H1 (cell line): ENCODE measurements around the gene TBC1D22A. TPM values are rescaled to one million over a fixed set of nuclear protein-coding genes. Genes with fewer than 3 reads are reported as not detected.

Experiments
- CTCF ChIA-PET: fragments of 300-600 bp; sonication (Branson Sonifier 250); formaldehyde crosslinking; loops from one replicate; lab custom pipeline; 2021; ENCODE audit not compliant: partially characterized antibody; lab: Charles Lee
- POLR2A ChIA-PET: fragments of 300-600 bp; sonication (Branson Sonifier 250); formaldehyde crosslinking; loops from one replicate; lab custom pipeline; 2021; ENCODE audit warnings: inconsistent platforms; ENCODE audit not compliant: partially characterized antibody; lab: Charles Lee
- DNase-seq, 2 experiments: peaks; one replicate each; pipeline versions ENCODE4 v3.0.0 to v3.0.0-alpha.2; 2010 to 2022; ENCODE audit warnings: low spot score in 2 of 2, low read depth in 1 of 2, mixed read lengths in 1 of 2
- FAIRE-seq: peaks from 2 replicates; lab custom pipeline; 2011; peaks lifted over from hg19 to GRCh38; lab: Jason Lieb, UNC
- H2AFZ ChIP-seq: 2 replicates; pipeline ENCODE4 v1.8.1; 2012; ENCODE audit warnings: low read length, inconsistent platforms
- H2AK5ac ChIP-seq: 2 replicates; pipeline ENCODE4 v1.6.1; 2013; ENCODE audit warnings: low read depth, low read length
- H2BK120ac ChIP-seq: replicated peaks from 2 replicates; pipeline ENCODE3; 2013; ENCODE audit warnings: low read depth, low read length, inconsistent platforms
- H2BK12ac ChIP-seq: 2 replicates; pipeline ENCODE4 v1.6.1; 2013; ENCODE audit warnings: low read depth, low read length
- H2BK15ac ChIP-seq: 2 replicates; pipeline ENCODE4 v1.6.1; 2013; ENCODE audit warnings: low read length
- H2BK20ac ChIP-seq: 2 replicates; pipeline ENCODE4 v1.6.1; 2013; ENCODE audit warnings: low read length
- H2BK5ac ChIP-seq: 2 replicates; pipeline ENCODE4 v1.6.1; 2013; ENCODE audit warnings: low read depth, low read length
- H3K14ac ChIP-seq: 2 replicates; pipeline ENCODE4 v1.6.1; 2013; ENCODE audit warnings: inconsistent platforms; ENCODE audit not compliant: insufficient read length
- H3K18ac ChIP-seq: 2 replicates; pipeline ENCODE4 v1.6.1; 2013; ENCODE audit warnings: low read length; ENCODE audit errors: extremely low read depth
- H3K23ac ChIP-seq: 2 replicates; pipeline ENCODE4 v1.6.1; 2013; ENCODE audit warnings: inconsistent platforms; ENCODE audit not compliant: insufficient read length
- H3K23me2 ChIP-seq: 2 replicates; pipeline ENCODE4 v1.6.1; 2013; ENCODE audit warnings: low read depth, low read length
- H3K27ac ChIP-seq: 2 replicates; pipeline ENCODE4 v1.6.1; 2011; ENCODE audit warnings: low read depth, low read length, inconsistent platforms
- H3K27me3 ChIP-seq, 4 experiments: replicated peaks in 1 of 4; 1 replicate in 1 of 4; 2 replicates in 3 of 4; pipeline versions ENCODE4 v1.6.1 to v1.8.1; 2011 to 2013; ENCODE audit warnings: low read length in 3 of 4, mild to moderate bottlenecking in 3 of 4, inconsistent platforms in 2 of 4, mixed read lengths in 2 of 4, moderate library complexity in 1 of 4; ENCODE audit not compliant: control insufficient read depth in 3 of 4, insufficient read depth in 3 of 4; ENCODE audit errors: extremely low read depth in 1 of 4
- H3K36me3 ChIP-seq, 4 experiments: 2 replicates each; pipeline versions ENCODE4 v1.6.1 to v1.8.1; 2011 to 2013; ENCODE audit warnings: mild to moderate bottlenecking in 4 of 4, low read length in 3 of 4, moderate library complexity in 2 of 4, control low read depth in 1 of 4, inconsistent platforms in 1 of 4; ENCODE audit not compliant: insufficient read depth in 4 of 4, control insufficient read depth in 2 of 4
- H3K4ac ChIP-seq: replicated peaks from 2 replicates; pipeline ENCODE3; 2013; ENCODE audit warnings: low read length, low read depth, mixed read lengths, inconsistent platforms; ENCODE audit not compliant: insufficient read length
- H3K4me1 ChIP-seq, 4 experiments: replicated peaks in 1 of 4; 1 replicate in 1 of 4; 2 replicates in 3 of 4; pipeline versions ENCODE4 v1.6.1 to v1.8.1; 2011 to 2013; ENCODE audit warnings: low read length in 3 of 4, inconsistent platforms in 2 of 4, mixed read lengths in 1 of 4; ENCODE audit not compliant: insufficient read depth in 4 of 4, control insufficient read depth in 3 of 4
- H3K4me2 ChIP-seq, 2 experiments: 2 replicates each; pipeline versions ENCODE4 v1.6.1 to v1.8.1; 2011 to 2013; ENCODE audit warnings: low read depth in 2 of 2, low read length in 2 of 2, control low read depth in 1 of 2, inconsistent platforms in 1 of 2, mild to moderate bottlenecking in 1 of 2; ENCODE audit not compliant: insufficient read depth in 1 of 2
- H3K4me3 ChIP-seq, 4 experiments: fragments of 200-600, 300-600 bp in 1 of 4; sonication (generic), shearing (Covaris generic), sonication (Bioruptor Twin) in 1 of 4; 2 replicates each; pipeline versions ENCODE4 v1.5.1 to v1.8.1; 2011 to 2016; ENCODE audit warnings: low read length in 4 of 4, low read depth in 3 of 4, control low read depth in 2 of 4, inconsistent platforms in 2 of 4, mild to moderate bottlenecking in 2 of 4, mixed read lengths in 1 of 4, moderate library complexity in 1 of 4; ENCODE audit not compliant: insufficient read depth in 2 of 4; ENCODE audit errors: extremely low read depth in 1 of 4
- H3K56ac ChIP-seq: replicated peaks from 2 replicates; pipeline ENCODE3; 2013; ENCODE audit warnings: low read depth, mild to moderate bottlenecking, mixed read lengths, low read length, inconsistent platforms; ENCODE audit not compliant: insufficient read length
- H3K79me1 ChIP-seq: 2 replicates; pipeline ENCODE4 v1.6.1; 2013; ENCODE audit warnings: low read depth, low read length, control low read depth
- H3K79me2 ChIP-seq, 2 experiments: 2 replicates each; pipeline versions ENCODE4 v1.6.1 to v1.8.1; 2012 to 2013; ENCODE audit warnings: low read length in 2 of 2, mild to moderate bottlenecking in 2 of 2, inconsistent platforms in 1 of 2; ENCODE audit not compliant: insufficient read depth in 2 of 2, control insufficient read depth in 1 of 2
- H3K9ac ChIP-seq, 4 experiments: replicated peaks in 1 of 4; 1 replicate in 1 of 4; 2 replicates in 3 of 4; pipeline versions ENCODE4 v1.6.1 to v1.8.1; 2011 to 2013; ENCODE audit warnings: low read depth in 3 of 4, low read length in 3 of 4, control low read depth in 2 of 4, mild to moderate bottlenecking in 2 of 4, moderate library complexity in 2 of 4, inconsistent platforms in 1 of 4; ENCODE audit errors: extremely low read depth in 1 of 4
- H3K9me3 ChIP-seq, 2 experiments: 2 replicates each; pipeline versions ENCODE4 v1.6.1 to v1.8.1; 2012 to 2013; ENCODE audit warnings: mild to moderate bottlenecking in 2 of 2, moderate library complexity in 2 of 2, control low read depth in 1 of 2, inconsistent platforms in 1 of 2, low read depth in 1 of 2, low read length in 1 of 2, mixed read lengths in 1 of 2; ENCODE audit not compliant: insufficient read depth in 2 of 2
- H4K20me1 ChIP-seq, 2 experiments: replicated peaks in 1 of 2; 2 replicates each; pipeline versions ENCODE3 to v1.8.1; 2011 to 2013; ENCODE audit warnings: inconsistent platforms in 2 of 2, low read length in 2 of 2, mild to moderate bottlenecking in 1 of 2; ENCODE audit not compliant: insufficient read depth in 2 of 2, control insufficient read depth in 1 of 2
- H4K5ac ChIP-seq: 2 replicates; pipeline ENCODE4 v1.6.1; 2013; ENCODE audit warnings: low read length, low read depth, mixed read lengths, inconsistent platforms; ENCODE audit not compliant: insufficient read length
- H4K8ac ChIP-seq: 2 replicates; pipeline ENCODE4 v1.8.0; 2013; ENCODE audit warnings: mild to moderate bottlenecking, moderate library complexity, low read length, inconsistent platforms; ENCODE audit not compliant: insufficient read depth; ENCODE audit errors: extremely low read depth
- H4K91ac ChIP-seq: replicated peaks from 2 replicates; pipeline ENCODE3; 2013; ENCODE audit warnings: low read length, mixed read lengths, inconsistent platforms; ENCODE audit not compliant: insufficient read length
- CEBPB ChIP-seq: IDR thresholded peaks from 2 replicates; pipeline ENCODE4 v1.6.1; 2012; ENCODE audit warnings: low read depth, low read length
- CTBP2 ChIP-seq: IDR thresholded peaks from 2 replicates; pipeline ENCODE4 v1.7.0; 2011; ENCODE audit warnings: borderline replicate concordance, mild to moderate bottlenecking, moderate library complexity, mixed read lengths, low read length; ENCODE audit not compliant: insufficient read depth, insufficient read length
- EZH2 ChIP-seq: fragments of 200-600 bp; sonication (generic); IDR thresholded peaks from 2 replicates; pipeline ENCODE4 v1.7.1; 2012; ENCODE audit warnings: low read depth, mild to moderate bottlenecking, moderate library complexity, low read length, inconsistent platforms; ENCODE audit not compliant: severe bottlenecking
- KDM4A ChIP-seq: IDR thresholded peaks from one replicate; pipeline ENCODE4 v1.7.1; 2012; ENCODE audit warnings: low read depth, mild to moderate bottlenecking, moderate library complexity, low read length, inconsistent platforms; ENCODE audit not compliant: severe bottlenecking
- SIRT6 ChIP-seq: IDR thresholded peaks from one replicate; pipeline ENCODE4 v1.7.1; 2012; ENCODE audit warnings: low read length, inconsistent platforms
- SP4 ChIP-seq: IDR thresholded peaks from 2 replicates; pipeline ENCODE4 v1.6.1; 2012; ENCODE audit warnings: low read length, inconsistent platforms
- TAF1 ChIP-seq: IDR thresholded peaks from 2 replicates; pipeline ENCODE4 v1.6.1; 2011; ENCODE audit warnings: mild to moderate bottlenecking, low read depth, low read length
- TBP ChIP-seq: IDR thresholded peaks from 2 replicates; pipeline ENCODE4 v1.6.1; 2011; ENCODE audit warnings: low read depth, low read length, improper control_type of control experiment
- ZNF274 ChIP-seq: IDR thresholded peaks from 2 replicates; pipeline ENCODE4 v1.7.0; 2012; ENCODE audit warnings: low read length, borderline replicate concordance; ENCODE audit errors: extremely low read depth
- WGBS, 2 experiments: shearing (Covaris generic) in 1 of 2; methylation state at CpG; one replicate each; pipeline versions ENCODE4 v1.1.6 to v1.1.7; 2013 to 2015; ENCODE audit warnings: low lambda C conversion rate in 2 of 2, mixed read lengths in 2 of 2, inconsistent platforms in 1 of 2, low coverage in 1 of 2, missing lambda C conversion rate in 1 of 2; ENCODE audit not compliant: insufficient replicate concordance in 2 of 2, insufficient coverage in 1 of 2, insufficient read length in 1 of 2; ENCODE audit errors: extremely low coverage in 1 of 2, missing lambda C conversion rate in 1 of 2; 5-methylcytosine and 5-hydroxymethylcytosine counted together
- polyA plus RNA-seq, 7 experiments: library from polyadenylated mRNA; depleted of rRNA in 3 of 7; stranded (reverse) in 5 of 7; unstranded in 2 of 7; fragments of >200 nt in 5 of 7; fragments of 200-250 nt in 2 of 7; gene quantifications; 1 replicate in 5 of 7; 2 replicates in 1 of 7; 4 replicates in 1 of 7; pipeline versions ENCODE4 v1.2.1 to v1.2.3, GENCODE V29; 2011 to 2013; ENCODE audit warnings: missing spikeins in 2 of 7, mixed read lengths in 2 of 7
- total RNA-seq: library from RNA; stranded (reverse); fragmentation: NEBNext Ultra II Directional; extraction: Animal tissue kit (Norgen Biotek cat#: 25700); gene quantifications from 2 replicates; pipeline ENCODE4 v1.2.1, GENCODE V29; 2021
- TF ChIP-seq, protein P1 (sequence below): IDR thresholded peaks from 2 replicates; pipeline ENCODE4 v1.6.1; 2012; ENCODE audit warnings: inconsistent platforms

Gene TBC1D22A
- total and polyA plus RNA-seq, 2 of the 8 experiments (the other 6 are each of a cell fraction or from before 2014, with no cell fraction given), result 11.9 to 18.4 TPM

DNA sequence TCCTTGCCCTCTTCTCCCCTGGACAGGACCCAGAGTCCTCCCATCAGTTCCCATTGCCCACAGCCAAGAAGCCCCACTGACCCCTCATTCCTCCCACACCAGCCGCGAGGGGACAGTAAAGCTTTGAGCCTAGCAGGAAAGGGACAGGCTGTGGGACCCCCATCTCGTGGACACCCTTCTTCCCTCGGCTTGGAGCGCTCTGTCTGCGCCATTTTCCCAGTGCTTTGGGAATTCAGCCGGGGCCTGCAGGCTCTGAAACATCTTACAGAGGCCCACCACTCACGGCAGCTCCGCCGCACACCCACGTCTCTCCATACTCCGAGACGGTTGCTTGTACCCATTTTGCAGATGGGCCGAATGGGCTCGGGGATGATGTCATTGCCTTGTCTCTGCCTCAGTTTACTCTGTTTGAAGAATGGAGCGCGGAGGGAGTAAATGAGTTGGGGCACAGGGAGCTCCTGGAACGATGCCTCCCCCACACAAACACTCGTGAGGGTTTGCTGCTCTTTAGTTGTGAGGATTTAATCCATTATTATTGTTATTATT is 447.7 kb downstream of the TBC1D22A start:
- H3K9ac ChIP-seq, result no peak overlapping the region

More for the DNA sequence above, 447.7 kb downstream of the TBC1D22A start:
- CTCF ChIA-PET, result interaction anchor here (1.2 kb wide), 1 partner anchor 9 kb away, joined by 3 read pairs; no protein-coding TSS in a partner anchor
- H4K20me1 ChIP-seq, result no peaks in the 10 kb centered on the region
- H3K79me2 ChIP-seq, result no peaks in the 10 kb centered on the region
- no peak overlapping the region for H2AFZ ChIP-seq
- H3K36me3 ChIP-seq, result no peaks in the 10 kb centered on the region
- H3K23ac ChIP-seq, result no peak overlapping the region
- no peak overlapping the region for H2BK12ac ChIP-seq
- no peak overlapping the region for H4K91ac ChIP-seq
- no peak overlapping the region for H4K8ac ChIP-seq
- H3K27ac ChIP-seq, result no peak overlapping the region
- FAIRE-seq (no peak), DNase-seq (peak in 1 of 2 experiments; percentile 3)
- no peak overlapping the region for H4K5ac ChIP-seq
- H3K18ac ChIP-seq, result no peak overlapping the region
- H3K4me2 ChIP-seq, result no peak overlapping the region
- no peaks in the 10 kb centered on the region for H3K27me3 ChIP-seq
- H3K23me2 ChIP-seq, result no peaks in the 10 kb centered on the region
- H3K14ac ChIP-seq, result no peak overlapping the region
- H2BK15ac ChIP-seq, result no peak overlapping the region
- H2BK120ac ChIP-seq, result no peak overlapping the region
- no peak overlapping the region for H3K56ac ChIP-seq
- H2AK5ac ChIP-seq, result no peak overlapping the region
- 90% methylated on average over 19 of the region's 19 CpGs; no CpG with 5 or more reads in 1 of the 2 experiments for WGBS, 2 experiments
- no peak for TF ChIP-seq EZH2
- TF ChIP-seq, protein P1, sequence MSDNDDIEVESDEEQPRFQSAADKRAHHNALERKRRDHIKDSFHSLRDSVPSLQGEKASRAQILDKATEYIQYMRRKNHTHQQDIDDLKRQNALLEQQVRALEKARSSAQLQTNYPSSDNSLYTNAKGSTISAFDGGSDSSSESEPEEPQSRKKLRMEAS, result no peak
- TF ChIP-seq TBP, result no peak
- no peak for TF ChIP-seq CTBP2
- TF ChIP-seq SIRT6, result no peak
- no peak for TF ChIP-seq ZNF274
- TF ChIP-seq CEBPB, result no peak
- TF ChIP-seq SP4, result no peak
- TF ChIP-seq KDM4A, result no peak
- no peak for TF ChIP-seq TAF1
- H3K79me1 ChIP-seq, result no peaks in the 10 kb centered on the region
- no peaks in the 10 kb centered on the region for H3K4me1 ChIP-seq
- POLR2A ChIA-PET, result no interaction called here
- H3K4ac ChIP-seq, result no peak overlapping the region
- H2BK5ac ChIP-seq, result no peak overlapping the region
- no peak overlapping the region for H2BK20ac ChIP-seq
- H3K9me3 ChIP-seq, result peaks cover 79 to 87% of the 10 kb centered on the region in 2 experiments
- H3K4me3 ChIP-seq, result no peak overlapping the region
